ENCODE data around the gene CALHM2. TPM values are rescaled to one million over a fixed set of nuclear protein-coding genes. Genes with fewer than 3 reads are reported as not detected.

The CALHM2 gene
- total and polyA plus RNA-seq, 2 of the 4 experiments (the other 2 are of a cell fraction): 2.5 to 7.9 TPM

- no peak overlapping the region for H3K14ac ChIP-seq (replicated peaks; ENCODE audit: low read depth, low read length)
- ChIA-PET CTCF (no interaction called here), POLR2A (ENCODE audit: unreplicated experiment) (no interaction called here)
Measured at GRCh38 chr10:103480521-103480920, 28.4 kb upstream of the CALHM2 start.

More at GRCh38 chr10:103480521-103480920, 28.4 kb upstream of the CALHM2 start:
- H4K91ac ChIP-seq (ENCODE audit: insufficient read depth, low read depth, low read length): no peak overlapping the region
- H3K9ac ChIP-seq (ENCODE audit: low read depth, low read length): no peak overlapping the region
- H3K4me2 ChIP-seq (ENCODE audit: low read depth, low read length): no peak overlapping the region
- in situ Hi-C loops (cut with MboI; ENCODE audit: low sequenced_read_pairs) (no loop called here), intact Hi-C loops (cut with micrococcal nuclease) (loop anchor here (10.0 kb wide), 1 partner anchor 646 kb away; the partner anchor contains the start of gene CYP17A1), dilution Hi-C loops (cut with HindIII; ENCODE audit: low sequenced_read_pairs, unreplicated experiment) (no loop called here)
- no peak overlapping the region for H2BK15ac ChIP-seq (ENCODE audit: low read depth, low read length)
- no peak overlapping the region for H3K4ac ChIP-seq (ENCODE audit: low read depth, low read length)
- H3K9me1 ChIP-seq (ENCODE audit: insufficient read depth, low read length): peaks cover 4% of the 10 kb centered on the region; the same call in 1 of the 2 replicates
- H2BK5ac ChIP-seq (ENCODE audit: low read depth, low read length, poor library complexity, severe bottlenecking): no peak overlapping the region
- DNase-seq (peak; percentile 40), ATAC-seq (ENCODE audit: low read depth) (peak; percentile 44)
- no peak overlapping the region for H2AK5ac ChIP-seq (ENCODE audit: low read depth, low read length)
- no peak overlapping the region for H4K8ac ChIP-seq (ENCODE audit: low read depth in 2 of 2, low read length in 2 of 2)
- no peaks in the 10 kb centered on the region; the same call in 1 of the 2 replicates for H3K4me1 ChIP-seq (ENCODE audit: control insufficient read depth, insufficient read depth, low read length)
- TF ChIP-seq RAD21 (IDR thresholded peaks at IDR 0.05; ENCODE audit: low read length): no peak
- no peak for TF ChIP-seq SMC3 (IDR thresholded peaks at IDR 0.05; ENCODE audit: low read depth, low read length)
- no peak for TF ChIP-seq RFX5 (IDR thresholded peaks at IDR 0.05; ENCODE audit: low read depth, low read length)
- TF ChIP-seq MAFK (IDR thresholded peaks at IDR 0.05; ENCODE audit: low read depth, low read length): no peak
- no peak for TF ChIP-seq CEBPB (IDR thresholded peaks at IDR 0.05; ENCODE audit: low read depth, low read length)
- TF ChIP-seq BHLHE40 (IDR thresholded peaks at IDR 0.05; ENCODE audit: low read depth, low read length): no peak
- no peak for TF ChIP-seq NFE2L2 (IDR thresholded peaks at IDR 0.05; ENCODE audit: low read depth, low read length)
- TF ChIP-seq CHD1 (IDR thresholded peaks at IDR 0.05; ENCODE audit: low read depth, low read length): no peak
- TF ChIP-seq MAZ (IDR thresholded peaks at IDR 0.05; ENCODE audit: borderline replicate concordance, low read depth, low read length): no peak
- no peak for TF ChIP-seq POLR2A (IDR thresholded peaks at IDR 0.05; ENCODE audit: low read depth, low read length)
- no peak for TF ChIP-seq MXI1 (IDR thresholded peaks at IDR 0.05; ENCODE audit: borderline replicate concordance, low read depth, low read length)
- no peak for TF ChIP-seq CTCF (conservative IDR thresholded peaks at IDR 0.05; ENCODE audit: low read depth, low read length)
- no peak for TF ChIP-seq FOS (IDR thresholded peaks at IDR 0.05; ENCODE audit: low read depth, low read length)
- no peak for TF ChIP-seq RCOR1 (IDR thresholded peaks at IDR 0.05; ENCODE audit: insufficient replicate concordance, low read length)
- no peak for TF ChIP-seq ELK1 (IDR thresholded peaks at IDR 0.05; ENCODE audit: borderline replicate concordance, low read depth, low read length)
- no peak for TF ChIP-seq USF2 (IDR thresholded peaks at IDR 0.05; ENCODE audit: low read depth, low read length)
- no peak overlapping the region for H3K4me3 ChIP-seq (ENCODE audit: insufficient read depth, low read depth, low read length)
- BruUV-seq (replicated peaks): no TSS peak
- peak overlapping the region; percentile 75 for H2AFZ ChIP-seq (replicated peaks; ENCODE audit: low read length, poor library complexity)
- no CpG with 5 or more reads among the region's 5 CpGs for WGBS, 2 experiments (ENCODE audit: extremely low coverage in 2 of 2, insufficient read length in 1 of 2)
- H3K79me1 ChIP-seq (ENCODE audit: low read depth in 1 of 2, low read length in 2 of 2): no peaks in the 10 kb centered on the region
- no peaks in the 10 kb centered on the region for H3K9me3 ChIP-seq (ENCODE audit: control insufficient read depth, insufficient read depth, low read length)
- H4K5ac ChIP-seq (ENCODE audit: low read depth, low read length): no peak overlapping the region
- no peak overlapping the region for H2BK20ac ChIP-seq (ENCODE audit: low read depth, low read length)
- H3K27me3 ChIP-seq (ENCODE audit: control insufficient read depth, insufficient read depth, low read length): peaks cover 25% of the 10 kb centered on the region
- no peak overlapping the region for H2BK120ac ChIP-seq (ENCODE audit: low read depth, low read length)
- H3K23ac ChIP-seq (ENCODE audit: low read depth, low read length): no peak overlapping the region
- H3K18ac ChIP-seq (ENCODE audit: low read depth, low read length): no peak overlapping the region
- no peak overlapping the region for H3K56ac ChIP-seq (ENCODE audit: extremely low read depth, insufficient read depth, low read length)
- H3K27ac ChIP-seq (ENCODE audit: insufficient read depth, low read length): no peak overlapping the region
- no peaks in the 10 kb centered on the region for H4K20me1 ChIP-seq (ENCODE audit: insufficient read depth, low read length)
- no peaks in the 10 kb centered on the region for H3K36me3 ChIP-seq (ENCODE audit: control insufficient read depth, insufficient read depth, low read length)
- peak overlapping the region; percentile 33 for H2AK9ac ChIP-seq (replicated peaks; ENCODE audit: low read depth, low read length, poor library complexity)
